ENCODE results near the gene ABCA9. TPM values are rescaled to one million over a fixed set of nuclear protein-coding genes. Genes with fewer than 3 reads are reported as not detected.
A peak's percentile ranks its signal among the peaks of the same experiment; 100 is the strongest.

Gene ABCA9
- total and polyA plus RNA-seq, 2 experiments from 2014 or later: not detected

DNA sequence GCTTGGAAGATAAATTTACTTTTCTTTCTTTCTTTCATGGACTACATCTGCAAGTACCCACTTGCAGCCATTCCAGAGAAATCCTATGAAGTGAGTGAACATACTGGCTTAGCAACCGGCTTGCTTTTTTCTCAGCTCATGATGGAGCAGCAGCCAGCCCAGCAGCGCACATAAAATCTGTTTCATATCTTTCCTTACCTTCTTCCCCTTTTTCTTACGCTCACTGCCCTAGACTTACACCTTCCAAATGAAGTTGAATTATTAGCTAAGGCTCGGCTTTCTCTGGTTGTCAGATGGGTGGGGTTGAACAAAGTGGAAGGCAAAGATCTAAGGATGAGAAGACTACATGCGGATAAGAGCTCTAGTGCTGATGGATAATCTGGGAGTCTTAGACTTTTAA, 91.6 kb downstream of the ABCA9 start:
- Histone ChIP-seq H3K79me2 (replicated peaks; ENCODE audit: insufficient read depth) (no peaks in the 10 kb centered on the region), H3K36me3 (ENCODE audit: insufficient read depth) (no peaks in the 10 kb centered on the region), H3K4me1 (ENCODE audit: insufficient read depth) (no peaks in the 10 kb centered on the region), H3K4me2 (no peak overlapping the region), H2AFZ (0 out of 2 replicates have a peak overlapping the region, but pooled peaks have one; percentile 34), H3K27ac (ENCODE audit: low read depth) (no peak overlapping the region), H3K9me2 (ENCODE audit: insufficient read depth) (peaks cover 4% of the 10 kb centered on the region; the same call in 1 of the 2 replicates), H3K27me3 (ENCODE audit: insufficient read depth) (no peaks in the 10 kb centered on the region), H4K20me1 (replicated peaks; ENCODE audit: insufficient read depth) (no peaks in the 10 kb centered on the region), H3K4me3 (no peak overlapping the region), H3F3A (replicated peaks; ENCODE audit: low read depth) (no peaks in the 10 kb centered on the region)
- Mint-ChIP-seq H3K4me3 (no peak overlapping the region), H3K9me3 (no peaks in the 10 kb centered on the region), H3K36me3 (ENCODE audit: low read depth) (no peaks in the 10 kb centered on the region), H3K27ac (no peak overlapping the region), H3K4me1 (no peaks in the 10 kb centered on the region), H3K27me3 (ENCODE audit: insufficient read depth, low read depth, poor library complexity) (no peaks in the 10 kb centered on the region)
- TF ChIP-seq, protein P1, sequence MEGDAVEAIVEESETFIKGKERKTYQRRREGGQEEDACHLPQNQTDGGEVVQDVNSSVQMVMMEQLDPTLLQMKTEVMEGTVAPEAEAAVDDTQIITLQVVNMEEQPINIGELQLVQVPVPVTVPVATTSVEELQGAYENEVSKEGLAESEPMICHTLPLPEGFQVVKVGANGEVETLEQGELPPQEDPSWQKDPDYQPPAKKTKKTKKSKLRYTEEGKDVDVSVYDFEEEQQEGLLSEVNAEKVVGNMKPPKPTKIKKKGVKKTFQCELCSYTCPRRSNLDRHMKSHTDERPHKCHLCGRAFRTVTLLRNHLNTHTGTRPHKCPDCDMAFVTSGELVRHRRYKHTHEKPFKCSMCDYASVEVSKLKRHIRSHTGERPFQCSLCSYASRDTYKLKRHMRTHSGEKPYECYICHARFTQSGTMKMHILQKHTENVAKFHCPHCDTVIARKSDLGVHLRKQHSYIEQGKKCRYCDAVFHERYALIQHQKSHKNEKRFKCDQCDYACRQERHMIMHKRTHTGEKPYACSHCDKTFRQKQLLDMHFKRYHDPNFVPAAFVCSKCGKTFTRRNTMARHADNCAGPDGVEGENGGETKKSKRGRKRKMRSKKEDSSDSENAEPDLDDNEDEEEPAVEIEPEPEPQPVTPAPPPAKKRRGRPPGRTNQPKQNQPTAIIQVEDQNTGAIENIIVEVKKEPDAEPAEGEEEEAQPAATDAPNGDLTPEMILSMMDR (conservative IDR thresholded peaks at IDR 0.05; ENCODE audit: low read depth in 2 of 2): no peak
- no peak for TF ChIP-seq ZNF114 (CRISPR knock-in tag; IDR thresholded peaks at IDR 0.05)
- TF ChIP-seq POLR2AphosphoS5 (IDR thresholded peaks at IDR 0.05; ENCODE audit: low read depth): no peak
- TF ChIP-seq JUNB (IDR thresholded peaks at IDR 0.05; ENCODE audit: unreplicated experiment): no peak
- TF ChIP-seq EZH2 (IDR thresholded peaks at IDR 0.05; ENCODE audit: low read depth, unreplicated experiment): no peak
- TF ChIP-seq, protein P2, sequence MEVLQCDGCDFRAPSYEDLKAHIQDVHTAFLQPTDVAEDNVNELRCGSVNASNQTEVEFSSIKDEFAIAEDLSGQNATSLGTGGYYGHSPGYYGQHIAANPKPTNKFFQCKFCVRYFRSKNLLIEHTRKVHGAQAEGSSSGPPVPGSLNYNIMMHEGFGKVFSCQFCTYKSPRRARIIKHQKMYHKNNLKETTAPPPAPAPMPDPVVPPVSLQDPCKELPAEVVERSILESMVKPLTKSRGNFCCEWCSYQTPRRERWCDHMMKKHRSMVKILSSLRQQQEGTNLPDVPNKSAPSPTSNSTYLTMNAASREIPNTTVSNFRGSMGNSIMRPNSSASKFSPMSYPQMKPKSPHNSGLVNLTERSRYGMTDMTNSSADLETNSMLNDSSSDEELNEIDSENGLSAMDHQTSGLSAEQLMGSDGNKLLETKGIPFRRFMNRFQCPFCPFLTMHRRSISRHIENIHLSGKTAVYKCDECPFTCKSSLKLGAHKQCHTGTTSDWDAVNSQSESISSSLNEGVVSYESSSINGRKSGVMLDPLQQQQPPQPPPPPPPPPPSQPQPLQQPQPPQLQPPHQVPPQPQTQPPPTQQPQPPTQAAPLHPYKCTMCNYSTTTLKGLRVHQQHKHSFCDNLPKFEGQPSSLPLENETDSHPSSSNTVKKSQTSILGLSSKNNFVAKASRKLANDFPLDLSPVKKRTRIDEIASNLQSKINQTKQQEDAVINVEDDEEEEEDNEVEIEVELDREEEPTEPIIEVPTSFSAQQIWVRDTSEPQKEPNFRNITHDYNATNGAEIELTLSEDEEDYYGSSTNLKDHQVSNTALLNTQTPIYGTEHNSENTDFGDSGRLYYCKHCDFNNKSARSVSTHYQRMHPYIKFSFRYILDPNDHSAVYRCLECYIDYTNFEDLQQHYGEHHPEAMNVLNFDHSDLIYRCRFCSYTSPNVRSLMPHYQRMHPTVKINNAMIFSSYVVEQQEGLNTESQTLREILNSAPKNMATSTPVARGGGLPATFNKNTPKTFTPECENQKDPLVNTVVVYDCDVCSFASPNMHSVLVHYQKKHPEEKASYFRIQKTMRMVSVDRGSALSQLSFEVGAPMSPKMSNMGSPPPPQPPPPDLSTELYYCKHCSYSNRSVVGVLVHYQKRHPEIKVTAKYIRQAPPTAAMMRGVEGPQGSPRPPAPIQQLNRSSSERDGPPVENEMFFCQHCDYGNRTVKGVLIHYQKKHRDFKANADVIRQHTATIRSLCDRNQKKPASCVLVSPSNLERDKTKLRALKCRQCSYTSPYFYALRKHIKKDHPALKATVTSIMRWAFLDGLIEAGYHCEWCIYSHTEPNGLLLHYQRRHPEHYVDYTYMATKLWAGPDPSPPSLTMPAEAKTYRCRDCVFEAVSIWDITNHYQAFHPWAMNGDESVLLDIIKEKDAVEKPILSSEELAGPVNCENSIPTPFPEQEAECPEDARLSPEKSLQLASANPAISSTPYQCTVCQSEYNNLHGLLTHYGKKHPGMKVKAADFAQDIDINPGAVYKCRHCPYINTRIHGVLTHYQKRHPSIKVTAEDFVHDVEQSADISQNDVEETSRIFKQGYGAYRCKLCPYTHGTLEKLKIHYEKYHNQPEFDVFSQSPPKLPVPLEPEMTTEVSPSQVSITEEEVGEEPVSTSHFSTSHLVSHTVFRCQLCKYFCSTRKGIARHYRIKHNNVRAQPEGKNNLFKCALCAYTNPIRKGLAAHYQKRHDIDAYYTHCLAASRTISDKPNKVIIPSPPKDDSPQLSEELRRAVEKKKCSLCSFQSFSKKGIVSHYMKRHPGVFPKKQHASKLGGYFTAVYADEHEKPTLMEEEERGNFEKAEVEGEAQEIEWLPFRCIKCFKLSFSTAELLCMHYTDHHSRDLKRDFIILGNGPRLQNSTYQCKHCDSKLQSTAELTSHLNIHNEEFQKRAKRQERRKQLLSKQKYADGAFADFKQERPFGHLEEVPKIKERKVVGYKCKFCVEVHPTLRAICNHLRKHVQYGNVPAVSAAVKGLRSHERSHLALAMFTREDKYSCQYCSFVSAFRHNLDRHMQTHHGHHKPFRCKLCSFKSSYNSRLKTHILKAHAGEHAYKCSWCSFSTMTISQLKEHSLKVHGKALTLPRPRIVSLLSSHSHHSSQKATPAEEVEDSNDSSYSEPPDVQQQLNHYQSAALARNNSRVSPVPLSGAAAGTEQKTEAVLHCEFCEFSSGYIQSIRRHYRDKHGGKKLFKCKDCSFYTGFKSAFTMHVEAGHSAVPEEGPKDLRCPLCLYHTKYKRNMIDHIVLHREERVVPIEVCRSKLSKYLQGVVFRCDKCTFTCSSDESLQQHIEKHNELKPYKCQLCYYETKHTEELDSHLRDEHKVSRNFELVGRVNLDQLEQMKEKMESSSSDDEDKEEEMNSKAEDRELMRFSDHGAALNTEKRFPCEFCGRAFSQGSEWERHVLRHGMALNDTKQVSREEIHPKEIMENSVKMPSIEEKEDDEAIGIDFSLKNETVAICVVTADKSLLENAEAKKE (CRISPR knock-in tag; IDR thresholded peaks at IDR 0.05): no peak
- TF ChIP-seq CREB1 (CRISPR knock-in tag; IDR thresholded peaks at IDR 0.05; ENCODE audit: low read depth): no peak
- TF ChIP-seq, protein P3, sequence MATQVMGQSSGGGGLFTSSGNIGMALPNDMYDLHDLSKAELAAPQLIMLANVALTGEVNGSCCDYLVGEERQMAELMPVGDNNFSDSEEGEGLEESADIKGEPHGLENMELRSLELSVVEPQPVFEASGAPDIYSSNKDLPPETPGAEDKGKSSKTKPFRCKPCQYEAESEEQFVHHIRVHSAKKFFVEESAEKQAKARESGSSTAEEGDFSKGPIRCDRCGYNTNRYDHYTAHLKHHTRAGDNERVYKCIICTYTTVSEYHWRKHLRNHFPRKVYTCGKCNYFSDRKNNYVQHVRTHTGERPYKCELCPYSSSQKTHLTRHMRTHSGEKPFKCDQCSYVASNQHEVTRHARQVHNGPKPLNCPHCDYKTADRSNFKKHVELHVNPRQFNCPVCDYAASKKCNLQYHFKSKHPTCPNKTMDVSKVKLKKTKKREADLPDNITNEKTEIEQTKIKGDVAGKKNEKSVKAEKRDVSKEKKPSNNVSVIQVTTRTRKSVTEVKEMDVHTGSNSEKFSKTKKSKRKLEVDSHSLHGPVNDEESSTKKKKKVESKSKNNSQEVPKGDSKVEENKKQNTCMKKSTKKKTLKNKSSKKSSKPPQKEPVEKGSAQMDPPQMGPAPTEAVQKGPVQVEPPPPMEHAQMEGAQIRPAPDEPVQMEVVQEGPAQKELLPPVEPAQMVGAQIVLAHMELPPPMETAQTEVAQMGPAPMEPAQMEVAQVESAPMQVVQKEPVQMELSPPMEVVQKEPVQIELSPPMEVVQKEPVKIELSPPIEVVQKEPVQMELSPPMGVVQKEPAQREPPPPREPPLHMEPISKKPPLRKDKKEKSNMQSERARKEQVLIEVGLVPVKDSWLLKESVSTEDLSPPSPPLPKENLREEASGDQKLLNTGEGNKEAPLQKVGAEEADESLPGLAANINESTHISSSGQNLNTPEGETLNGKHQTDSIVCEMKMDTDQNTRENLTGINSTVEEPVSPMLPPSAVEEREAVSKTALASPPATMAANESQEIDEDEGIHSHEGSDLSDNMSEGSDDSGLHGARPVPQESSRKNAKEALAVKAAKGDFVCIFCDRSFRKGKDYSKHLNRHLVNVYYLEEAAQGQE (IDR thresholded peaks at IDR 0.05; ENCODE audit: unreplicated experiment): no peak
- TF ChIP-seq EZH2phosphoT487 (IDR thresholded peaks at IDR 0.05; ENCODE audit: unreplicated experiment): no peak
- ATAC-seq: no peak
- DNase-seq (ENCODE audit: low spot score): no peak
